ENCODE measurements around the gene MX2.

Gene MX2

GRCh38 chr21:41337515-41337914, 24.3 kb upstream of the MX2 start:
- H3K27ac ChIP-seq (ENCODE audit: insufficient read depth, low read length, poor library complexity, severe bottlenecking) = no peak overlapping the region
- H3K27me3 ChIP-seq (replicated peaks; ENCODE audit: control insufficient read depth, insufficient read depth, low read length, poor library complexity, severe bottlenecking) = no peaks in the 10 kb centered on the region
- no peaks in the 10 kb centered on the region for H3K36me3 ChIP-seq (ENCODE audit: control insufficient read depth, insufficient read depth, low read length)
- no peak for DNase-seq
- no peaks in the 10 kb centered on the region for H3K4me1 ChIP-seq (ENCODE audit: control insufficient read depth, insufficient read depth, low read length, poor library complexity, severe bottlenecking)
- H3K9me3 ChIP-seq (ENCODE audit: control insufficient read depth, low read length) = no peaks in the 10 kb centered on the region
- H3K4me3 ChIP-seq (ENCODE audit: insufficient read depth, low read depth, low read length, poor library complexity, severe bottlenecking) = no peak overlapping the region

GRCh38 chr21:41338455-41338854, 23.4 kb upstream of the MX2 start:
- H3K4me1 ChIP-seq (ENCODE audit: control insufficient read depth, insufficient read depth, low read length, poor library complexity, severe bottlenecking) = no peaks in the 10 kb centered on the region
- H3K27ac ChIP-seq (ENCODE audit: insufficient read depth, low read length, poor library complexity, severe bottlenecking) = no peak overlapping the region

GRCh38 chr21:41342035-41342434, 19.8 kb upstream of the MX2 start:
- Histone ChIP-seq H3K36me3 (ENCODE audit: control insufficient read depth, insufficient read depth, low read length) (no peaks in the 10 kb centered on the region), H3K4me1 (ENCODE audit: control insufficient read depth, insufficient read depth, low read length, poor library complexity, severe bottlenecking) (no peaks in the 10 kb centered on the region), H3K9me3 (ENCODE audit: control insufficient read depth, low read length) (no peaks in the 10 kb centered on the region), H3K4me3 (ENCODE audit: insufficient read depth, low read depth, low read length, poor library complexity, severe bottlenecking) (no peak overlapping the region), H3K27me3 (replicated peaks; ENCODE audit: control insufficient read depth, insufficient read depth, low read length, poor library complexity, severe bottlenecking) (no peaks in the 10 kb centered on the region), H3K27ac (ENCODE audit: insufficient read depth, low read length, poor library complexity, severe bottlenecking) (no peak overlapping the region)
- DNase-seq = no peak

More at GRCh38 chr21:41338455-41338854, 23.4 kb upstream of the MX2 start:
- no peak overlapping the region for H3K4me3 ChIP-seq (ENCODE audit: insufficient read depth, low read depth, low read length, poor library complexity, severe bottlenecking)
- DNase-seq = no peak
- H3K9me3 ChIP-seq (ENCODE audit: control insufficient read depth, low read length) = no peaks in the 10 kb centered on the region
- H3K36me3 ChIP-seq (ENCODE audit: control insufficient read depth, insufficient read depth, low read length) = no peaks in the 10 kb centered on the region
- no peaks in the 10 kb centered on the region for H3K27me3 ChIP-seq (replicated peaks; ENCODE audit: control insufficient read depth, insufficient read depth, low read length, poor library complexity, severe bottlenecking)

GRCh38 chr21:41344146-41344545, 17.7 kb upstream of the MX2 start:
- H3K9me3 ChIP-seq (ENCODE audit: control insufficient read depth, low read length) = no peaks in the 10 kb centered on the region
- no peaks in the 10 kb centered on the region for H3K27me3 ChIP-seq (replicated peaks; ENCODE audit: control insufficient read depth, insufficient read depth, low read length, poor library complexity, severe bottlenecking)
- H3K36me3 ChIP-seq (ENCODE audit: control insufficient read depth, insufficient read depth, low read length) = no peaks in the 10 kb centered on the region
- H3K4me1 ChIP-seq (ENCODE audit: control insufficient read depth, insufficient read depth, low read length, poor library complexity, severe bottlenecking) = no peaks in the 10 kb centered on the region
- no peak for DNase-seq
- H3K27ac ChIP-seq (ENCODE audit: insufficient read depth, low read length, poor library complexity, severe bottlenecking) = no peak overlapping the region
- no peak overlapping the region for H3K4me3 ChIP-seq (ENCODE audit: insufficient read depth, low read depth, low read length, poor library complexity, severe bottlenecking)

- Histone ChIP-seq H3K4me1 (ENCODE audit: control insufficient read depth, insufficient read depth, low read length, poor library complexity, severe bottlenecking) (no peaks in the 10 kb centered on the region), H3K27ac (ENCODE audit: insufficient read depth, low read length, poor library complexity, severe bottlenecking) (no peak overlapping the region), H3K4me3 (ENCODE audit: insufficient read depth, low read depth, low read length, poor library complexity, severe bottlenecking) (no peak overlapping the region), H3K36me3 (ENCODE audit: control insufficient read depth, insufficient read depth, low read length) (no peaks in the 10 kb centered on the region), H3K27me3 (replicated peaks; ENCODE audit: control insufficient read depth, insufficient read depth, low read length, poor library complexity, severe bottlenecking) (no peaks in the 10 kb centered on the region), H3K9me3 (ENCODE audit: control insufficient read depth, low read length) (no peaks in the 10 kb centered on the region)
- DNase-seq = no peak
These were observed 16.5 kb upstream of the MX2 start for GRCh38 chr21:41345356-41345755.

- no peaks in the 10 kb centered on the region for H3K4me1 ChIP-seq (ENCODE audit: control insufficient read depth, insufficient read depth, low read length, poor library complexity, severe bottlenecking)
- H3K27ac ChIP-seq (ENCODE audit: insufficient read depth, low read length, poor library complexity, severe bottlenecking) = no peak overlapping the region
- H3K4me3 ChIP-seq (ENCODE audit: insufficient read depth, low read depth, low read length, poor library complexity, severe bottlenecking) = no peak overlapping the region
- no peaks in the 10 kb centered on the region for H3K36me3 ChIP-seq (ENCODE audit: control insufficient read depth, insufficient read depth, low read length)
- H3K27me3 ChIP-seq (replicated peaks; ENCODE audit: control insufficient read depth, insufficient read depth, low read length, poor library complexity, severe bottlenecking) = no peaks in the 10 kb centered on the region
- DNase-seq = no peak
- no peaks in the 10 kb centered on the region for H3K9me3 ChIP-seq (ENCODE audit: control insufficient read depth, low read length)
These were observed 15.7 kb upstream of the MX2 start for GRCh38 chr21:41345934-41346685.

GRCh38 chr21:41346758-41347157, 15.1 kb upstream of the MX2 start:
- no peaks in the 10 kb centered on the region for H3K4me1 ChIP-seq (ENCODE audit: control insufficient read depth, insufficient read depth, low read length, poor library complexity, severe bottlenecking)
- H3K27me3 ChIP-seq (replicated peaks; ENCODE audit: control insufficient read depth, insufficient read depth, low read length, poor library complexity, severe bottlenecking) = no peaks in the 10 kb centered on the region
- no peak for DNase-seq
- no peaks in the 10 kb centered on the region for H3K36me3 ChIP-seq (ENCODE audit: control insufficient read depth, insufficient read depth, low read length)
- H3K27ac ChIP-seq (ENCODE audit: insufficient read depth, low read length, poor library complexity, severe bottlenecking) = no peak overlapping the region
- H3K4me3 ChIP-seq (ENCODE audit: insufficient read depth, low read depth, low read length, poor library complexity, severe bottlenecking) = no peak overlapping the region
- H3K9me3 ChIP-seq (ENCODE audit: control insufficient read depth, low read length) = no peaks in the 10 kb centered on the region

GRCh38 chr21:41348434-41348833, 13.4 kb upstream of the MX2 start:
- H3K36me3 ChIP-seq (ENCODE audit: control insufficient read depth, insufficient read depth, low read length) = no peaks in the 10 kb centered on the region
- no peak overlapping the region for H3K4me3 ChIP-seq (ENCODE audit: insufficient read depth, low read depth, low read length, poor library complexity, severe bottlenecking)
- no peak overlapping the region for H3K27ac ChIP-seq (ENCODE audit: insufficient read depth, low read length, poor library complexity, severe bottlenecking)
- no peaks in the 10 kb centered on the region for H3K9me3 ChIP-seq (ENCODE audit: control insufficient read depth, low read length)
- DNase-seq = no peak
- no peaks in the 10 kb centered on the region for H3K4me1 ChIP-seq (ENCODE audit: control insufficient read depth, insufficient read depth, low read length, poor library complexity, severe bottlenecking)
- no peaks in the 10 kb centered on the region for H3K27me3 ChIP-seq (replicated peaks; ENCODE audit: control insufficient read depth, insufficient read depth, low read length, poor library complexity, severe bottlenecking)

- Histone ChIP-seq H3K27me3 (replicated peaks; ENCODE audit: control insufficient read depth, insufficient read depth, low read length, poor library complexity, severe bottlenecking) (no peaks in the 10 kb centered on the region), H3K9me3 (ENCODE audit: control insufficient read depth, low read length) (no peaks in the 10 kb centered on the region), H3K4me3 (ENCODE audit: insufficient read depth, low read depth, low read length, poor library complexity, severe bottlenecking) (no peak overlapping the region), H3K36me3 (ENCODE audit: control insufficient read depth, insufficient read depth, low read length) (no peaks in the 10 kb centered on the region), H3K27ac (ENCODE audit: insufficient read depth, low read length, poor library complexity, severe bottlenecking) (no peak overlapping the region), H3K4me1 (ENCODE audit: control insufficient read depth, insufficient read depth, low read length, poor library complexity, severe bottlenecking) (no peaks in the 10 kb centered on the region)
- no peak for DNase-seq
These were observed 12.7 kb upstream of the MX2 start for GRCh38 chr21:41349126-41349525.

- DNase-seq = no peak
- no peaks in the 10 kb centered on the region for H3K4me1 ChIP-seq (ENCODE audit: control insufficient read depth, insufficient read depth, low read length, poor library complexity, severe bottlenecking)
These were observed 12.0 kb upstream of the MX2 start for GRCh38 chr21:41349619-41350390.

More at GRCh38 chr21:41349619-41350390, 12.0 kb upstream of the MX2 start:
- H3K36me3 ChIP-seq (ENCODE audit: control insufficient read depth, insufficient read depth, low read length) = no peaks in the 10 kb centered on the region
- no peak overlapping the region for H3K27ac ChIP-seq (ENCODE audit: insufficient read depth, low read length, poor library complexity, severe bottlenecking)
- H3K4me3 ChIP-seq (ENCODE audit: insufficient read depth, low read depth, low read length, poor library complexity, severe bottlenecking) = no peak overlapping the region
- H3K9me3 ChIP-seq (ENCODE audit: control insufficient read depth, low read length) = no peaks in the 10 kb centered on the region
- no peaks in the 10 kb centered on the region for H3K27me3 ChIP-seq (replicated peaks; ENCODE audit: control insufficient read depth, insufficient read depth, low read length, poor library complexity, severe bottlenecking)
